CD4-positive, alpha-beta T cell treated with Interleukin-6 at 100 ng/mL for 8 hours (primary cell): ENCODE measurements around the gene ZNF277.
"Not testable (repeated sequence)": the region's sequence is repeated elsewhere in the genome, so short reads cannot be mapped to it uniquely, and the experiment has no call there.

Source experiments
- DNase-seq: peaks from one replicate; pipeline ENCODE4 v3.0.0-alpha.2; 2020; ENCODE audit warnings: mixed read lengths, low spot score

The ZNF277 gene

DNA sequence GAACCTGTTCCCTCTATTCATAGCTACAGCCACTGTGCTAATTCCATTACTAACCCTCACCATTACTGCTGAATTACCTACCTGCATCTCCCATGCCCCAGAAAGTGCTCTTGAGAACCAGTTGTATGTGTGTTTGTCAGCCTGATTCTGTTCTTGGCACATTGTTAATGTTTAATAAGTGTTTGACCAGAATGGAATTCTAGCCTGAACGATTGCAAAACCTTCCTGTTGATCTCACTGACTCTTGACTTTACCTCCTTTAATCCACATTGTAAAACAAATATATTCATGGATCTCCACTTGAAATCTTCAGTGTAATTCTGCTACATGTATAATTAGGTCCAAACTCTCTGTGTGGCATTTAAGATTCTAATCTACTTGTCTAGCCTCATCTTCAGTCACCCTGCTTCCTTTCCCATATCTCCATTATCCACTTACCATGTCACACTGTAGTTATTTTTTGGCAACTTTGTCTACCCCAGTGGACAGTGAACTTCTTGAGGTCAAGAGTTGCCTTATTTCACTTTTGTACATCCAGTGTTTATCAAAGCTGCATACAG, 4.9 kb downstream of the ZNF277 start:
- no peak for DNase-seq

DNA sequence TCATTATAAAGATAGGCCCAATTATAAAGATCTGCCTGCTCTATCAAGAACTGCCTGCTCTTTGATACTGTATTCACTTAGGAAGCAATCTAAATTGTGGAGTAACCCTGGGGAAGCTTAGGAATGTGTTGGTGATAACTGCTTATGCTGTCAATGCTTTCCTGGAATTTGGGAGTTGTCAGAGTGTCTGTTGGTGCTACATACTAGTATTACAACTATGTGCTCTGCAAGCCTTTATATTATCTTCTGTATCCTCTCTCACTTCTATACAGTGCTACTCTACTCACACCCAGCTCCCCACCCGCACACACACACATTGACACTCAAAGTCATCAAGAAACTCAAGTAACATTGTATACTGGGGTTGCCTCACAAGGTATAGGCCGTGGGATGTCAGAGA, 6.1 kb downstream of the ZNF277 start:
- no peak for DNase-seq

DNA sequence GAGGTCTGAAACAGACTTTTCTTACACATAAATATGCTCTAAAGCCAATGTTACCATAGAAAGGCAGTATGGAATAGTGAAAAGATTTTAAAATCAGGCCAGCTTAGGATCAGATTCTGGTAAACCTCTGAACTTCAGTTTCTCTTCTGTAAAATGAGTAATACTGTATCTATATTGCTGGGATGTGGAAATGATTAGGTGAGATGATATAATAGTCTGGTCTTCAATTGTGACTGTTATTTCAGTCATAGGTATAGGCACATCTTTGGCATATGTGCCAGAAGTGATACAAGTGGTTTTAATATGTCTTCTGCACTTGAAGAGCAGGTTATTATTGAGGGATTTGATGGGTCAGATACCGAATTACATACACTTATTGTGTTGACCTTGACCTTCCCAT, 7.2 kb downstream of the ZNF277 start:
- DNase-seq = no peak

DNA sequence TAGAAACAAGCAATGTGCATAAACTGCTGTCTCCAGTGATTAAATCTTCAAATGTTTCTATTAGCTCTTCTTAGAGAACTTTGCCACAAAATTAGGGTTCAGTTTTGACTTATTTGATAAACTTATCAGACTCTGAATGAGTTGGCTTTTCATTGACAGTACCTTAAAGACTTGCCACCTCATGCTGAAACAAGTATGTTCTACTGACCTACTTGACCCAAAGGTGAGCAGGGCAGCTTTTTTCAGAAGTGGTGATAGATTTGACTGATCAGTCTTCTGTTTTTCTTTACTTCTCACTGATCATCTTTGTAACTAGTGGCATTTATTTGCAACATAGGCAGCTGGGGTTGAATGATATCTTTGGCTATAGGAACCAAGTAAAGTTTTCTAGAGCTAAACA, 7.8 kb downstream of the ZNF277 start:
- no peak for DNase-seq

DNA sequence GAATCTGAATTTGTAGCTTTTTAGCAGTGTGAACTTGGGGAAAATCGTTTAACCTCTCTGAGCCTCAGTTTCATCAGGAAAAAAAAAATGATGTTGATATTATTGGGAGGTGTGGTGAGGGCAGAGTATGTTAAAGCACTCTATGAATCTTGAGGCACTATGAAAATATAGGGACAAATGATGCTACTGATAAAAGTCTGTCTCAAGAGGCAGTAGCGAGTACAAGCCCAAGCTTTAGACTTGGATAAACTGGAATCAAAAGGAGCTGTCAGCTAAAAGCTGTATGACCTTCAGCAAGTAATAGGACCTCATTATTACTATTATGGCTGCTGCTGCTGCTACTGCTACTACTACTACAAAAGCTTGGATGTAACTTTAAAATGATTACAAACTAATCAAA, 8.4 kb downstream of the ZNF277 start:
- no peak for DNase-seq

DNA sequence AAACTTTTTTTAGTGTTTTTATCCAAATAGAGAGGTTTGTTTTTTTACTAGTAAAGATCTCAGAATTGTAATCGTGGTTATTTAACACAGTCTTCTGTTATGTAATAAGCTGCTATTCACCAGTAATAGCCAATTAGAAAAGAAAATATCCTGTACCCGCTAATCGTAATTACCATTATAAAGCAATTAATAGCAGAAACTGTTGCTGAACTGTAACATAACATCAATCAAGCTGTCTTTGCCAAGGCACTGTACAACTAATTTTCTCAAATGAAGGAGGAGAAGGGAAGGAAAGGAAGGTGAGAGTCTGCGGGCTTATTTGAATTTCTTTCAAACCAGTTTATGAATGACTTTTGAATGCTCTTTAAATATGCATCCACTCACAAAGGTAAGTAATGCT, 9.3 kb downstream of the ZNF277 start:
- no peak for DNase-seq

DNA sequence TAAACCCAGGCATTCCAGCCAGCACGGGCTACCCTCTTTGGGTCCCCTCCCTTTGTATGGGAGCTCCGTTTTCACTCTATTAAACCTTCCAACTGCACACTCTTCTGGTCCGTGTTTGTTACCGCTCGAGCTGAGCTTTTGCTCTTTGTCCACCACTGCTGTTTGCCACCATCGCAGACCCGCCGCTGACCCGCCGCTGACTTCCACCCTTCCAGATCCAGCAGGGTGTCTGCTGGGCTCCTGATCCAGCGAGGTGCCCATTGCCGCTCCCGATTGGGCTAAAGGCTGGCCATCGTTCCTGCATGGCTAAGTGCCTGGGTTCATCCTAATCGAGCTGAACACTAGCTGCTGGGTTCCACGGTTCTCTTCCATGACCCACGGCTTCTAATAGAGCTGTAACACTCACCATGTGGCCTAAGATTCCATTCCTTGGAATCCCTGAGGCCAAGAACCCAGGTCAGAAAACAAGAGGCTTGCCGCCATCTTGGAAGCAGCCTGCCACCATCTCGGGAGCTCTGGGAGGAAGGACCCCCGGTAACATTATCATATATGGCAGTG, 14.5 kb downstream of the ZNF277 start:
- no peak for DNase-seq

DNA sequence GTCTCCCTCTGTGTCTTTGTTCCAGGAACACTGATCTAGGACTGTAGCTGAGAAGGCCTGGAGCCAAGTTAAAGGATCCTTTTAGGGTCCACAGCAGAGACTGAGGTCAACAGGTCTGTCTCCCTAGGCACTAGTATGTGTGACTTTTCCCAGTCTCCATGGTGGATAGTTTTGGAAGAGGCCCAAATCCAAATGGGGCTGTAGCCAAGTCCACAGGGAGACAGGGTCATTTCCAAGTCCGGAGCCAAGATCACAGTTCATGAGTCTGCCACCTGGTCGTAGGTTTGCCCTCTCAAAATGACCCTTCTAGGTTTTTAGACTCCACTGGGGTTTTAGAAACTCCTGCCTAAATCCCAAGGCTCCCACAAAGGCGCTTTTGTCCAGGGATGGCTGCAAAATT, 16.8 kb downstream of the ZNF277 start:
- DNase-seq = no peak

DNA sequence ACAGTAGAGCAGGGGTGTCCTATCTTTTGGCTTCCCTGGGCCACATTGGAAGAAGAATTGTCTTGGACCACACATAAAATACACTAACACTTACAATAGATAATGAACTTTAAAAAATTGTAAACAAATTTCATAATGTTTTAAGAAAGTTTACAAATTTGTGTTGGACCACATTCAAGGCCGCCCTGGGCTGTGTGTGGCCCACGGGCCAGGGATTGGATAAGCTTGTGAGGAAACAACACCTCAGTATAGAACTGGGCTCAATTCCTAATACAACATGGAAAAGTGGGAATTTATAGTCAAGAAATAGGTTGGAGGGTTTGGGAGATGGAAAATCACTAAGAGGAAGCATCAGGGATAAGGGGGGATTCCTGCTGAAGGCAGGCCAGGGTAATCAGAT, 17.7 kb downstream of the ZNF277 start:
- no peak for DNase-seq

DNA sequence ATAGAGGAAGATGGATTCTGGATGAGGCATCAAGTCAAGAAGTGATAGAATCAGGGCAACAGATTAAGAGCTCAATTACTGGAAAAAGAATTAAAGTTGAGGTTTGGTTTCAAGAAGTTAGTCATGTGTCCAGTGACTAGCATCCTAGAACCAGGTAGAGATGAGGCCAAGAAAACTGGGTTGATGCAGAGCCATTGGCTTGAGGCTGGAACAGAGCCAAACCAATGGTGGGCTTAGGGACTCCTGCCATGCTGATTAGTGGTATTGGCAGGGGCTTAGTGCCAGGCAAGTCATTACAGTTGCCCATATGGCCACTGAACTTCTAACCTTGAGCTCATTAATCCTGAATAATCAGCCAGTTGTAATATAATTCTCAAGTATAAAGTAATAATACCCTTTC, 18.5 kb downstream of the ZNF277 start:
- no peak for DNase-seq

DNA sequence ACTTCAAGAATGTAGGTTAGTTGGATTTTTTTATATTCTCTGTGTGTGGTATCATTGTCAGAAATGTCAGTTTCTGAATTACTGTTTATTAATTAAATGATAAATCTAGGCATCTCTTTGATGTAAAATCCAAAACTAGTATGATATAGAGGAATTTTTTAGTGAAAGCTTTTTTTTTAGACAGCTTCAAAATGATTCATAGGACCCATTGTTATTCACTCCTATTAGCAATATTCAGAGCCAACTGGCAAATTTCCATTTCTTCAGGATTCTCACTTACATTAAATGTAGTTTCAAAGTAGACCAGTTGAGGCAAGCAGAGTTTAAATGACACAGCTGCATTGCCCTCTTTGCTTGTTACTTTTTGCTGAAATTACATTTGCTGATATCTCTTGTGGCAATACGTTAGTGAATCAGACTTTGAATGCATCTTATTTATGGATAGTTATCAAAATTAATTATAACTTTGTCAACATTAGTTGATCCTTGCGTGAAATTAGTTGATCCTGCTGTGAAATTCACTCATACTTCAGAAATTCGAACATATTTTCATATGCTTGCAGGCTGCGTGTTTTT, 20.3 kb downstream of the ZNF277 start:
- DNase-seq = no peak

DNA sequence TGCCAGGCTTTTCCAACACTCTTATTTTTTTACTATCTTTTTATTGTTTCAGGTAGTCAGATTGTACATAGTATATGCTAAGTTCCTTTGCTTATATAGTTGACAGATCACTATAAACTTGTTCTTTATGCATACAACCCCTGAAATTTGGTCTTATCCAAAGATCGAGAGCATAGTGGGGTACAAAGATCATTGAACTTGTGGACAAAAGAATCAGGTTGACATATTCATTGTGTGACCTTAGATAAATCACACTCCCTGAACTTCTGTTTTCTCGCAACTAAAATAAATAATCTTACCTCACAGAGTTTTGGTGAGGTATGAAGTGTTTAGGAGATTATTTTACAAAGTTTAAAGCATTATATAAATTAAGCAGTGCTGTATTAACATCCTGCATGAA, 22.1 kb downstream of the ZNF277 start:
- no peak for DNase-seq

DNA sequence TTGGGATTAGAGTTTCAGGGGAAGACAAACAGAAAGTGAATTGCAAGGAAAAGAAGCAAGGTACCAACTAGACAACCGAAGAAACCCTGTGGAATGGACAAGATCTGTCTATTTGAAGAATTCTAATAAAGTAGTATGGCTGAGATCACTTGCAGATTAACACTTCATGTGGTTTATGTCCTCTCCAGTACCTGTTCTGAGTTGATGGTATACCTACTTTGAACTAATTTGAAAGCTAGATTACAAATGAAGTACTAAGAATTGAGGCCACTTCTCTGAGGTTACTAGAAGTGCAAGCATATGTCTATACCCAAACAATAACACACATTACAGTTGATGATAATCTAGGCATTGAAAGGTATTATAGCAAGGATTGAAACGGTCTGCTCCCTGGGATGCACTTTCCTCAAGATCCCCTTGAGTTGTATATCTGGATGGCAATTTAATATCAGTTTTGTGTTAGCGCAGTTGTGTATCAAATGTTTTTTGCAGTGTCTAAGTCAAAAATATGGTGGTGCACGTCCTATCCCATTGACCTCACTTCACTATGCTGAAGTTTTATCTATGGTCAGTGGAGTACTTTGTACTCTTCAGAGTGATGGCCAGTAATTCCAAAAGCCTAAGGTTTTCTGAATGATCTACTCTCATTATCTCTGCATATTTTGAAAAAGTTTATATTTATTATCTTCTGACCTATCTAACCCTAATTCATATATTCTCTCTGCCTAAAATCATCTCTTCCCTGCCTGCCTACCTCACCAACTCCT, 25.9 kb downstream of the ZNF277 start:
- DNase-seq = no peak

DNA sequence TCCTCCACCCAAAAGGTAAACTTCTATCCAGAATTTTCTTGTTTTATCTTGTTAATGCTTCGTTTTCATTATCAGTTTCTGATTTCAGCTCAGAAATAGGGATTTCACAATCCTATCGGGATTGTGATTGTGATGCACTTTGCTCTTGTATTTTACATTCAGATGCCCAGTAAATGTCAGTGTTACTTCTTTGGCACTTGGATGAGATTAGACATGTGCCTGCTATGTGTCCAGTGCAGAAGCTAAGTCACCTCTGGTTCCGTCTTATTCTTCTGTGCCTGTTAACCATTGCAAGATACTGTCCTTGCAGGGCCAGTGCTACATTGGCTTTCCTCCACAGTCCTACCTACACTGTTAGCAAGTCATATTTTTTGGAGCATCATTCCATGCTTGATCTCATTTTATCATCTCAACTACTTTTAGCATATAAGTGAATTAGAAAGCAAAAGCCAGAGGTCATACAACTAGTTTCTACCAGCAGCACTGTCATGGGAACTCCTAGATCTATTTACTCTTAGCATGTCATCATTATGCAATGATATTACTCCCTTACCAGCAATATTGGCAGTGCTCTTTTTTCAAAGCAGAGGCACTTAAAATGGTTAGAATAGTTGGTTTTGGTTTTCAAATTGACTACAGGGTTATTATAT, 26.7 kb downstream of the ZNF277 start:
- no peak for DNase-seq

DNA sequence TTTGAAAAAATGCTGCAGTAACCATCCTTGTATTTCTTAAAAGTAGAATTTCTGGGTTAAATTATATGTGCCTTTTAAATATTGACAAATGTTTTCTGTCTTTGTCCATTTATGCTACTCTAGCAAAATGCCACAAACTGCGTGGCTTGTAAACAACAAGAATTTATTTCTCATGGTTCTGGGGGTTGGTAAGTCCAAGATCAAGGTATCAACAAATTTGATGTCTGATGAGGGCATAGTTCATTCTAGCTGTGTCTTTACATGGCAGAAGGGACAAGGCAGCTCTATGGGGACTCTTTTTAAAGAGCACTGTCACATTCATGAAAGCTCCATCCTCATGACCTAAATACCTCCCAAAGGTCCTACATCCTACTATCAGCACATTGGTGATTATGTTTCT, 27.7 kb downstream of the ZNF277 start:
- no peak for DNase-seq

DNA sequence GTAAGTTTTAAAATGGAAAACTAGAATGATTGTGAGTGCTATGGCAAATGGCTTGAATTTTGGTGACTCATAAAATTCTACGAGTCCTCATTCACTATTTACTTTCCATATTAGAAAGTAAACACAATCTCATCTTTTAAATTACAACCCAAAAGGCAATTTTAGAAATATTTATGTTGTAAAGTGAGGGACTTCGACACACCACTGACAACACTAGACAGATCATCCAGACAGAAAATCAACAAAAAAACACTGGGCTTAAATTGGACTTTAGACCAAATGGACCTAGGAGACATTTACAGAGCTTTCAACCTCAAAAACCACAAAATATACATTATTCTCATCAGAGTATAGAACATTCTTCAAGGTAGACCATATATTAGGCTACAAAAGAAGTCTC, 30.1 kb downstream of the ZNF277 start:
- no peak for DNase-seq

DNA sequence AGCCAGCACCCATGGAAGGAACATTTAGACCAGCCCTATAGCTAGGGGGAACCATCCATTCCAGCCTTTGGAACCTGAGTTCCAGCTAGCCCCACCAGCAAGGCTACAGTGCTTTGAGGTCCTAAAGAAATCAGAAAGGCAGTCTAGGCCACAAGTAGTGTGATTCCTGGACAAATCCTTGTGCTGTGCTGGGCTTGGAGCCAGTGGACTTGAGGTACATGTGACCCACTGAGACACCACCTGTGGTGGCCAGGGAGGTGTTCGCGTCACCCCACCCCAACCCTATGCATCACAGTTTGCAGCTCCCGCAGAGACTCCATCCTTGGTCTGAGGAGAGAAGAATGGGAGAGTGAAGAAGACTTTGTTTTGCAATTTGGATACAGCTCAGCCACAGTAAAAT, 31.8 kb downstream of the ZNF277 start:
- no peak for DNase-seq

DNA sequence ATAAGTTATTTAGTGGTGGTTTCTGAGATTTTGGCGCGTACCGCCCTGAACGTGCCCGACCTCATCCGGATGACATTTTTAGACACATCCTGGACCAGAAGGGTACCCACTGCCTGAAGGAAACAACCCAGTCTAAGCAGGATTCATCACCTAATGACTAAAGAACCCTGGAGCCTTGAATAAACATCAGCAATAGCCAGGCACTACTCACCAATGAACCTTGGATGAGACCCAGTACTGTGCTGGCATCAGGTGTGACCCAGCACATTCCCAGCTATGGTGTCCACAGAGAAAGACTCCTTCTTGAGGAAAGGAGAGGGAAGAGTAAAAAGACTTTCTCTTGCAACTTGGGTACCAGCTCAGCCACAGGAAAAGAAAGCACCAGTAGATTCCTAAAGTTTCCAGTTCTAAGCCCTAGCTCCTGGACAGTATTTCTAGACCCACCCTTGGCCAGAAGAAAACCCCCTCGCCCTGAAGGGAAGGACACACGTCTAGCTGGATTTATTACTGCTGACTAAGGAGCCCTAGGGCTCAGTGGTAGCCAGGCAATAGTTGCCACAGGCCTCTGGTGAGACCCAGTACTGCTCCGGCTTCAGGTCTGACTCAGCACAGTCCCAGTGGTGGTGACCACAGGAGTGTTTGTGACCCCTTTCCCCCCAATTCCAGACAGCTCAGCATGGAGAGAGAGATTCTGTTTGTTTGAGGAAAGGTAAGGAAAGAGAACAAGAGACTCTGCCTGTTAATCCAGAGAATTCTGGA, 32.5 kb downstream of the ZNF277 start:
- no peak for DNase-seq

DNA sequence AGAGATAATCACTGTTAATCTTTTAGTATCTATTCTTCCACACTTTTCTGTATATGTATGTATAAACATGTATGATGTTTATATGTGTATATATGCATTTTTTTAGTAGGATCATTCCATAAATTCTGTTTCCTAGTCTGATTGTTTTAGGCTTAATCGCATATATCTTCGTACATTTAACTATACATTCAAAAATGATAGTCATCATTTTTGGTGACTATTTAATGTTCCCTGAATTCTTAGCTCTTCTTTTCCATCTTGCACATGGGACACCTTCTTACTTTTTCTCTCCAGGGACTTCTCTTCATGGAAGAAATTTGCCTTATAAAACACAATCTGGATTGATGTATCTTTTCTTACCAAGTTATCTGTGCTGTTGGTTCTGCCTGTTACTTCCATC, 42.1 kb downstream of the ZNF277 start:
- DNase-seq = no peak

DNA sequence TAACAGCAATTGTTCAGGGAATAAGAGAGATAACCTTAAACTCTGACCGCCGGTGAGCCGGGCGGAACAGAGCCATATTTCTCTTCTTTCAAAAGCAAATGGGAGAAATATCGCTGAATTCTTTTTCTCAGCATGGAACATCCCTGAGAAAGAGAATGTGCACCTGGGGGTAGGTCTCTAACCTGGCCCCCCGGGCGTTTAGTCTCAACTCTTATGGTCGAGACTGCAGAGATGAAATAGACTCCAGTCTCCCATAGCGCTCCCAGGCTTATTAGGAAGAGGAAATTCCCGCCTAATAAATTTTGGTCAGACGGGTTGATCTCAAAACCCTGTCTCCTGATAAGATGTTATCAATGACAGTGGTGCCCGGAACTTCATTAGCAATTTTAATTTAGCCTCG, 43.5 kb downstream of the ZNF277 start:
- DNase-seq = not testable (repeated sequence)

DNA sequence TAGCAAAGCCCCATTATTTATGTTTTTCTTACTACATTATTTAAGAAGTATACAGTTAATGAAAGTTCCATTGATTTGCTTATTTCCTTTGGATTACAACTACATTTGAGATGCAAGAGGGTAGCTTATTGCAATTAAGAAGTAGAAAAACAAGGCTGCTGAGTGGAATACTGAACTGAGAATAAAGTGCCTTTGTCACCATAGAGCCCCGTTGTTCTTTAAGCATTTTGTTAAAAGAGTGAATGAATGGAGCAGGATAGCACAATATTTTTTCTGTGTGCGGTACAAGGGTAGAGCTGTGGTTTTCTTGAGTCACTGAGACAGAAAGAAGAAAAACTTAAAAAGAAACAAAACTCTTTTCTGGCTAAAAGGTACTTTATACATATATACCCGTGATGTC, 45.6 kb downstream of the ZNF277 start:
- DNase-seq = no peak

DNA sequence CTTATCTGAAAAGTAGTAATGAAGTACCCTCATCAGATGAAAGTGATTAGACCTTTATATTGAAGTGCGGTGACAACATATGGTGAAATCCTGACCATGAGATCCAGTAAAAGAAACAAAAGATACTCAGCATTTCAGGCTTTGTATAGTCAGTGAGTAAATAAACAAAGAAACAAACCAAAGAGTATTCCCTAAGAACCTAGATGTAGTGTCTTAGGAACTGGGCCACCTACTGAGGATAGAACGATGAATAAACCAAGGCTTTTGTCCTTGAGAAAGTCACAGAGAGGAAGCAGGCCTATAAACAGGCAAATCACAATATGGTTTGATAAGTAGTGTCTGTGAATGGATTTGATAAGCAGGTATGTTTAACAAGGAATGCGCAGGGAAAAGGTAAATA, 46.2 kb downstream of the ZNF277 start:
- no peak for DNase-seq
